Panc1 (cell line): ENCODE data around the gene CEBPA. TPM values are rescaled to one million over a fixed set of nuclear protein-coding genes. Genes with fewer than 3 reads are reported as not detected.

ENCODE experiments used
- ATAC-seq: fragments of 200-7000 bp; cut with Tn5 transposase; 2 replicates; pipeline ENCODE4 v1.9.1; 2020; ENCODE audit warnings: mild to moderate bottlenecking, moderate library complexity
- BruUV-seq: library from RNA; stranded (reverse); fragments of 400-500 nt; replicated peaks from 2 replicates; lab custom pipeline; 2021; lab: Mats Ljungman, UMichigan
- CTCF ChIA-PET: fragments of 300-600 bp; sonication (Branson Sonifier 250); formaldehyde crosslinking; loops from one replicate; lab custom pipeline; 2022; ENCODE audit warnings: antibody characterized with exemption; lab: Charles Lee
- POLR2A ChIA-PET: fragments of 300-600 bp; sonication (Branson Sonifier 250); formaldehyde crosslinking; loops from one replicate; lab custom pipeline; 2022; ENCODE audit warnings: antibody characterized with exemption; lab: Charles Lee
- DNase-seq: peaks from one replicate; pipeline ENCODE4 v3.0.0-alpha.2; 2010; ENCODE audit warnings: low read depth, low spot score
- H3K27ac ChIP-seq: 2 replicates; pipeline ENCODE4 v1.5.1; 2011; ENCODE audit warnings: mild to moderate bottlenecking, low read length, inconsistent platforms
- H3K27me3 ChIP-seq: fragments of 200-500 bp; sonication (Bioruptor generic); 2 replicates; pipeline ENCODE4 v1.6.0; 2014; ENCODE audit warnings: low read length, inconsistent platforms; ENCODE audit not compliant: control insufficient read depth, insufficient read depth
- H3K36me3 ChIP-seq: fragments of 200-500 bp; sonication (Bioruptor generic); 2 replicates; pipeline ENCODE4 v1.5.1; 2014; ENCODE audit warnings: inconsistent platforms, mild to moderate bottlenecking, low read length, moderate library complexity; ENCODE audit not compliant: control insufficient read depth, insufficient read depth
- H3K4me1 ChIP-seq: 2 replicates; pipeline ENCODE4 v1.5.1; 2011; ENCODE audit warnings: inconsistent platforms, mild to moderate bottlenecking, low read length, moderate library complexity; ENCODE audit not compliant: control insufficient read depth, insufficient read depth
- H3K4me3 ChIP-seq, 2 experiments: 2 replicates each; pipeline ENCODE4 v1.5.1; 2011 to 2012; ENCODE audit warnings: low read depth in 2 of 2, low read length in 2 of 2, mild to moderate bottlenecking in 2 of 2, inconsistent platforms in 1 of 2, moderate library complexity in 1 of 2
- H3K9me3 ChIP-seq: fragments of 200-500 bp; sonication (Bioruptor generic); 2 replicates; pipeline ENCODE4 v1.5.1; 2014; ENCODE audit warnings: low read depth, mild to moderate bottlenecking, inconsistent platforms, low read length, moderate library complexity; ENCODE audit not compliant: control insufficient read depth, insufficient read depth
- POLR2AphosphoS5 ChIP-seq: IDR thresholded peaks from 2 replicates; pipeline ENCODE4 v1.6.1; 2012; ENCODE audit warnings: mild to moderate bottlenecking, low read depth, low read length, moderate library complexity
- SIN3A ChIP-seq: IDR thresholded peaks from 2 replicates; pipeline ENCODE4 v1.6.1; 2012; ENCODE audit warnings: low read depth, mild to moderate bottlenecking, low read length, moderate library complexity, borderline replicate concordance; ENCODE audit not compliant: insufficient read depth
- TCF7L2 ChIP-seq: IDR thresholded peaks from 2 replicates; pipeline ENCODE4 v1.6.1; 2011; ENCODE audit warnings: mild to moderate bottlenecking, low read depth, low read length, inconsistent platforms
- in situ Hi-C: cut with HindIII; loops from 2 replicates; pipeline ENCODE4 v1.10.0; 2016; ENCODE audit warnings: low sequenced_read_pairs, low pct_unique_long_range_greater_than_20kb
- intact Hi-C: fragments of 100-400 bp; cut with micrococcal nuclease; formaldehyde crosslinking; loops from one replicate; pipeline ENCODE4 v1.10.0; 2022; ENCODE audit not compliant: unreplicated experiment
- total RNA-seq: library from RNA; stranded (reverse); gene quantifications from one replicate; pipeline ENCODE4 v1.2.1, GENCODE V29; 2021; ENCODE audit not compliant: unreplicated experiment
- TF ChIP-seq, protein P1 (sequence below), 2 experiments: IDR thresholded peaks; 2 replicates each; pipeline ENCODE4 v1.6.1; 2011 to 2012; ENCODE audit warnings: low read depth in 2 of 2, control low read depth in 1 of 2, low read length in 1 of 2, mild to moderate bottlenecking in 1 of 2, moderate library complexity in 1 of 2; ENCODE audit not compliant: insufficient read depth in 1 of 2
- TF ChIP-seq, protein P2 (sequence below): fragments of 450-650 bp; IDR thresholded peaks from 2 replicates; pipeline ENCODE4 v1.5.1; 2017; ENCODE audit warnings: mild to moderate bottlenecking

The CEBPA gene
- total RNA-seq, 1 experiment from 2014 or later = 1.6 TPM

DNA sequence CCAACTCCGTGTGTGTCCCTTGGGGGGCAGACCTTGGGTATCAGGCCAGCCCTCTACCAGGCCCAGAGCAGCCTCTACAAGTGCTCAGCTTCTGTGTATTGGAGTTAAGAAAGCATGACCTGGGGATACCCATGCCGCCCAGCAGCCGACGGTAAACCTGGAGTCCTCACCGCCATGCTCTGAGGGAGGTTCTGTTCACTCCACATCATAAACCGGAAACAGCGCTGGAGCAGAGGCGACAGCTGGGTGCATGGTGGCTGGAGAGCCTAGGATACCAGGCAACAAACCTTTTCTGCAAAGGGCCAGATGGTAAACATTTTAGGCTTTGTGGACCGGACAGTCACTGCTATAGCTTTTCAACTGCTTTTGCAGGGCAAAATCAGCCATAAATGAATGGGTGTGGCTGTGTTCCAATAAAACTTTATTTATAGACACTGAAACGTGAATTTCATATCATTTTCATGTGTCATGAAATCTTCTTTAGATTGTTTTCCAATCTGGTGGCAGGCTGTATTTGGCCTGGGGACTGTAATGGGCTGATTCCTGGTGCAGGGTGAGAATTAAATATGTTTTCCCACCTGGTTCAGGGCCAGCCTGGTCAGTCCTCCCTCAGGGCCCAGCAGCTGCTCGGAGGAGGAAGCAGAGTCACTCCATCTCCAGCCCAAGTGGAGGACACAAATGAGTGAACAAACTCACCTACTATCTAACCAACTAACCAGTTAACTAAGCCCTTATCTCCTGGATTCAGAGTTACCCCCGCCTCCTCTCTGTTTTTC lies 30.9 kb downstream of the CEBPA start:
- ATAC-seq (no peak), DNase-seq (no peak)
- H3K9me3 ChIP-seq = no peaks in the 10 kb centered on the region
- TF ChIP-seq SIN3A = no peak
- in situ Hi-C loops = no loop called here
- H3K4me1 ChIP-seq = peaks cover 3% of the 10 kb centered on the region
- no peak overlapping the region for H3K27ac ChIP-seq
- H3K27me3 ChIP-seq = no peaks in the 10 kb centered on the region
- no TSS peak for BruUV-seq
- intact Hi-C loops = no loop called here
- ChIA-PET POLR2A (interaction anchor here (1.1 kb wide), 1 partner anchor 61 kb away, joined by 3 read pairs; no protein-coding TSS in a partner anchor), CTCF (no interaction called here)
- no peak overlapping the region for H3K4me3 ChIP-seq
- H3K36me3 ChIP-seq = no peaks in the 10 kb centered on the region

DNA sequence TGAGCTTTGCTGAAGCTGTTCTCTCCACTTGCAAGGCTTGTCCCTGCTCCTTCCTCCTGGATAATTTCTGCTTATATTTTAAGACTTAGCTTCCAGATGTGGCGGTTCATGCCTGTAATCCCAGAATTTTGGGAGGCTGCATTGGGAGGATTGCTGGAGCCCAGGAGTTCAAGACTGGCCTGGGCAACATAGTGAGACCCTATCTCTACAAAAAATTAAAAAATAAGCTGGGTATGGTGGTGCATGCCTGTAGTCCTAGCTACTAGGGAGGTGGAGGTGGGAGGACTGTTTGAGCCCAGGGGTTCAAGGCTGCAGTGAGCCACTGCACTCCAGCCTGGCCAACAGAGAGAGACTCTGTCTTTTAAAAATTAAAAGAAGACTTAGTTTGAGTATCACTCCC lies 31.6 kb downstream of the CEBPA start:
- H3K4me3 ChIP-seq = no peak overlapping the region
- no peaks in the 10 kb centered on the region for H3K36me3 ChIP-seq
- ChIA-PET CTCF (no interaction called here), POLR2A (interaction anchor here (1.1 kb wide), 1 partner anchor 61 kb away, joined by 3 read pairs; no protein-coding TSS in a partner anchor)
- ATAC-seq (no peak), DNase-seq (no peak)
- H3K4me1 ChIP-seq = peaks cover 3% of the 10 kb centered on the region
- H3K9me3 ChIP-seq = no peaks in the 10 kb centered on the region
- H3K27me3 ChIP-seq = no peaks in the 10 kb centered on the region
- no peak overlapping the region for H3K27ac ChIP-seq
- in situ Hi-C loops (no loop called here), intact Hi-C loops (no loop called here)
- no TSS peak for BruUV-seq
- TF ChIP-seq, protein P1, sequence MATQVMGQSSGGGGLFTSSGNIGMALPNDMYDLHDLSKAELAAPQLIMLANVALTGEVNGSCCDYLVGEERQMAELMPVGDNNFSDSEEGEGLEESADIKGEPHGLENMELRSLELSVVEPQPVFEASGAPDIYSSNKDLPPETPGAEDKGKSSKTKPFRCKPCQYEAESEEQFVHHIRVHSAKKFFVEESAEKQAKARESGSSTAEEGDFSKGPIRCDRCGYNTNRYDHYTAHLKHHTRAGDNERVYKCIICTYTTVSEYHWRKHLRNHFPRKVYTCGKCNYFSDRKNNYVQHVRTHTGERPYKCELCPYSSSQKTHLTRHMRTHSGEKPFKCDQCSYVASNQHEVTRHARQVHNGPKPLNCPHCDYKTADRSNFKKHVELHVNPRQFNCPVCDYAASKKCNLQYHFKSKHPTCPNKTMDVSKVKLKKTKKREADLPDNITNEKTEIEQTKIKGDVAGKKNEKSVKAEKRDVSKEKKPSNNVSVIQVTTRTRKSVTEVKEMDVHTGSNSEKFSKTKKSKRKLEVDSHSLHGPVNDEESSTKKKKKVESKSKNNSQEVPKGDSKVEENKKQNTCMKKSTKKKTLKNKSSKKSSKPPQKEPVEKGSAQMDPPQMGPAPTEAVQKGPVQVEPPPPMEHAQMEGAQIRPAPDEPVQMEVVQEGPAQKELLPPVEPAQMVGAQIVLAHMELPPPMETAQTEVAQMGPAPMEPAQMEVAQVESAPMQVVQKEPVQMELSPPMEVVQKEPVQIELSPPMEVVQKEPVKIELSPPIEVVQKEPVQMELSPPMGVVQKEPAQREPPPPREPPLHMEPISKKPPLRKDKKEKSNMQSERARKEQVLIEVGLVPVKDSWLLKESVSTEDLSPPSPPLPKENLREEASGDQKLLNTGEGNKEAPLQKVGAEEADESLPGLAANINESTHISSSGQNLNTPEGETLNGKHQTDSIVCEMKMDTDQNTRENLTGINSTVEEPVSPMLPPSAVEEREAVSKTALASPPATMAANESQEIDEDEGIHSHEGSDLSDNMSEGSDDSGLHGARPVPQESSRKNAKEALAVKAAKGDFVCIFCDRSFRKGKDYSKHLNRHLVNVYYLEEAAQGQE (IDR thresholded peaks at IDR 0.05; ENCODE audit: insufficient read depth in 1 of 2, low read depth in 2 of 2, low read length in 1 of 2) = no peak
- TF ChIP-seq TCF7L2 = no peak

DNA sequence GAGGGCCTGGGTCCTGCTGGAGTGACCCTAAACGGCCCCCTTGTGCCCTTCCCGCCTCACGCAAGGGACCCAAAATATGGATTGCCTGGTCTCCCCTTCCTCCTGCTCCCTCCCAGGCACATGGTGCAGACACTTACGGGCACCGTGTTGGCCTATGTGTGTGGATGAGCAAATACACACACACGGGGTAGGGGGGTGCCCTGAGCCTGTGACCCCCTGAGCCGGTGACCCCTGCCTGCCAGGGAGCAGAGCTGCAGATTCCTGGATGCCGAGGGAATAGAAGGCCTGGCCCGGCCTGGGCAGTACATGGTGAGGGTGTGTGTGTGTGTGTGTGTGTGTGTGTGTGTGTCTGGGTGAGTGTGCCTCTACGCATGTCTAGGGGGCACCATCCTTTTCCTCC lies 33.3 kb downstream of the CEBPA start:
- Histone ChIP-seq H3K9me3 (no peaks in the 10 kb centered on the region), H3K27ac (no peak overlapping the region), H3K4me1 (no peaks in the 10 kb centered on the region), H3K36me3 (no peaks in the 10 kb centered on the region), H3K4me3 (no peak overlapping the region), H3K27me3 (no peaks in the 10 kb centered on the region)
- no TSS peak for BruUV-seq
- no peak for ATAC-seq
- CTCF ChIA-PET = interaction anchor here (0.8 kb wide), 1 partner anchor 34 kb away, joined by 3 read pairs; no protein-coding TSS in a partner anchor
- POLR2A ChIA-PET = no interaction called here
- TF ChIP-seq SIN3A (no peak), TCF7L2 (no peak), POLR2AphosphoS5 (no peak)
- TF ChIP-seq, protein P2, sequence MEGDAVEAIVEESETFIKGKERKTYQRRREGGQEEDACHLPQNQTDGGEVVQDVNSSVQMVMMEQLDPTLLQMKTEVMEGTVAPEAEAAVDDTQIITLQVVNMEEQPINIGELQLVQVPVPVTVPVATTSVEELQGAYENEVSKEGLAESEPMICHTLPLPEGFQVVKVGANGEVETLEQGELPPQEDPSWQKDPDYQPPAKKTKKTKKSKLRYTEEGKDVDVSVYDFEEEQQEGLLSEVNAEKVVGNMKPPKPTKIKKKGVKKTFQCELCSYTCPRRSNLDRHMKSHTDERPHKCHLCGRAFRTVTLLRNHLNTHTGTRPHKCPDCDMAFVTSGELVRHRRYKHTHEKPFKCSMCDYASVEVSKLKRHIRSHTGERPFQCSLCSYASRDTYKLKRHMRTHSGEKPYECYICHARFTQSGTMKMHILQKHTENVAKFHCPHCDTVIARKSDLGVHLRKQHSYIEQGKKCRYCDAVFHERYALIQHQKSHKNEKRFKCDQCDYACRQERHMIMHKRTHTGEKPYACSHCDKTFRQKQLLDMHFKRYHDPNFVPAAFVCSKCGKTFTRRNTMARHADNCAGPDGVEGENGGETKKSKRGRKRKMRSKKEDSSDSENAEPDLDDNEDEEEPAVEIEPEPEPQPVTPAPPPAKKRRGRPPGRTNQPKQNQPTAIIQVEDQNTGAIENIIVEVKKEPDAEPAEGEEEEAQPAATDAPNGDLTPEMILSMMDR = no peak
- TF ChIP-seq, protein P1 (IDR thresholded peaks at IDR 0.05; ENCODE audit: insufficient read depth in 1 of 2, low read depth in 2 of 2, low read length in 1 of 2) = no peak
- in situ Hi-C loops (no loop called here), intact Hi-C loops (no loop called here)
- DNase-seq = no peak
